Measurements from ENCODE around the gene FAM3B.

FAM3B gene

GRCh38 chr21:41319273-41319672 is 2.7 kb downstream of the FAM3B start:
- no peak for DNase-seq

- DNase-seq, result no peak
Observed at GRCh38 chr21:41321211-41321907, 4.8 kb downstream of the FAM3B start.

GRCh38 chr21:41321908-41322495 is 5.4 kb downstream of the FAM3B start:
- DNase-seq, result no peak

- DNase-seq, result no peak
Observed at GRCh38 chr21:41322496-41323382, 6.1 kb downstream of the FAM3B start.

- DNase-seq, result no peak
Observed at GRCh38 chr21:41325138-41325912, 8.7 kb downstream of the FAM3B start.

GRCh38 chr21:41326414-41327080 is 9.9 kb downstream of the FAM3B start:
- DNase-seq, result no peak

GRCh38 chr21:41327753-41328152 is 11.2 kb downstream of the FAM3B start:
- DNase-seq, result no peak

- no peak for DNase-seq
Observed at GRCh38 chr21:41328660-41329607, 12.3 kb downstream of the FAM3B start.

GRCh38 chr21:41333752-41334151 is 17.2 kb downstream of the FAM3B start:
- DNase-seq, result no peak

GRCh38 chr21:41337515-41337914 is 20.9 kb downstream of the FAM3B start:
- DNase-seq, result no peak

GRCh38 chr21:41338455-41338854 is 21.9 kb downstream of the FAM3B start:
- no peak for DNase-seq

GRCh38 chr21:41342035-41342434 is 25.4 kb downstream of the FAM3B start:
- DNase-seq, result no peak

GRCh38 chr21:41344146-41344545 is 27.5 kb downstream of the FAM3B start:
- DNase-seq, result no peak

- no peak for DNase-seq
Observed at GRCh38 chr21:41345356-41345755, 28.8 kb downstream of the FAM3B start.

- no peak for DNase-seq
Observed at GRCh38 chr21:41345934-41346685, 29.5 kb downstream of the FAM3B start.

- DNase-seq, result no peak
Observed at GRCh38 chr21:41346758-41347157, 30.2 kb downstream of the FAM3B start.

- DNase-seq, result no peak
Observed at GRCh38 chr21:41348434-41348833, 31.8 kb downstream of the FAM3B start.

- no peak for DNase-seq
Observed at GRCh38 chr21:41349126-41349525, 32.5 kb downstream of the FAM3B start.

GRCh38 chr21:41349619-41350390 is 33.2 kb downstream of the FAM3B start:
- no peak for DNase-seq

Data from bone marrow (tissue), 2 donors.